ENCODE measurements around the gene PRR19. TPM values are rescaled to one million over a fixed set of nuclear protein-coding genes. Genes with fewer than 3 reads are reported as not detected.

PRR19 gene
- total RNA-seq, 1 donor from 2014 or later = 1.3 TPM

- H3K27me3 Mint-ChIP-seq (ENCODE audit: low read depth, unreplicated experiment) = no peaks in the 10 kb centered on the region
- Histone ChIP-seq H3K9ac (ENCODE audit: low read length) (no peak overlapping the region), H3K36me3 (ENCODE audit: insufficient read depth, low read length) (peaks cover 2% of the 10 kb centered on the region), H3K4me2 (ENCODE audit: low read length) (no peak overlapping the region), H3K9me3 (ENCODE audit: insufficient read depth, low read depth, low read length) (no peaks in the 10 kb centered on the region), H3K79me2 (ENCODE audit: insufficient read depth, low read length) (no peaks in the 10 kb centered on the region), H3K4me3 (ENCODE audit: insufficient read depth, low read depth, low read length) (no peak overlapping the region), H4K20me1 (ENCODE audit: insufficient read depth, low read length) (peaks cover 2% of the 10 kb centered on the region), H3K27ac (ENCODE audit: low read depth, low read length) (no peak overlapping the region), H3K27me3 (ENCODE audit: insufficient read depth, low read length) (no peaks in the 10 kb centered on the region), H2AFZ (ENCODE audit: low read depth, low read length) (no peak overlapping the region), H3K4me1 (ENCODE audit: insufficient read depth, low read length) (no peaks in the 10 kb centered on the region)
- FAIRE-seq (no peak), DNase-seq (ENCODE audit: low read depth) (no peak)
- TF ChIP-seq CTCF (IDR thresholded peaks at IDR 0.05; ENCODE audit: insufficient read depth, low read depth, low read length) = no peak
- TF ChIP-seq EZH2 (IDR thresholded peaks at IDR 0.05; ENCODE audit: insufficient read depth, low read length) = no peak
- no peak overlapping the region for H3K4me3 Mint-ChIP-seq (ENCODE audit: unreplicated experiment)
- H3K27ac Mint-ChIP-seq (ENCODE audit: unreplicated experiment) = no peak overlapping the region
- H3K9me3 Mint-ChIP-seq (ENCODE audit: unreplicated experiment) = no peaks in the 10 kb centered on the region
- peaks cover 20% of the 10 kb centered on the region for H3K36me3 Mint-ChIP-seq (ENCODE audit: low read depth, unreplicated experiment)
- no peaks in the 10 kb centered on the region for H3K4me1 Mint-ChIP-seq (ENCODE audit: low read depth, unreplicated experiment)
Measured at GRCh38 chr19:42345191-42345812, 43.4 kb downstream of the PRR19 start.

GRCh38 chr19:42348211-42348610 lies 46.3 kb downstream of the PRR19 start:
- no peak for FAIRE-seq
- Mint-ChIP-seq H3K4me1 (ENCODE audit: low read depth, unreplicated experiment) (no peaks in the 10 kb centered on the region), H3K27me3 (ENCODE audit: low read depth, unreplicated experiment) (no peaks in the 10 kb centered on the region), H3K9me3 (ENCODE audit: unreplicated experiment) (no peaks in the 10 kb centered on the region), H3K36me3 (ENCODE audit: low read depth, unreplicated experiment) (peaks cover 22% of the 10 kb centered on the region), H3K27ac (ENCODE audit: unreplicated experiment) (no peak overlapping the region), H3K4me3 (ENCODE audit: unreplicated experiment) (no peak overlapping the region)
- Histone ChIP-seq H3K36me3 (ENCODE audit: insufficient read depth, low read length) (peaks cover 2% of the 10 kb centered on the region), H3K79me2 (ENCODE audit: insufficient read depth, low read length) (no peaks in the 10 kb centered on the region), H3K27me3 (ENCODE audit: insufficient read depth, low read length) (no peaks in the 10 kb centered on the region), H2AFZ (ENCODE audit: low read depth, low read length) (no peak overlapping the region), H3K4me2 (ENCODE audit: low read length) (no peak overlapping the region), H3K9me3 (ENCODE audit: insufficient read depth, low read depth, low read length) (no peaks in the 10 kb centered on the region), H3K27ac (ENCODE audit: low read depth, low read length) (no peak overlapping the region), H3K9ac (ENCODE audit: low read length) (no peak overlapping the region), H3K4me3 (ENCODE audit: insufficient read depth, low read depth, low read length) (no peak overlapping the region), H3K4me1 (ENCODE audit: insufficient read depth, low read length) (no peaks in the 10 kb centered on the region), H4K20me1 (ENCODE audit: insufficient read depth, low read length) (peaks cover 6% of the 10 kb centered on the region)
- TF ChIP-seq EZH2 (IDR thresholded peaks at IDR 0.05; ENCODE audit: insufficient read depth, low read length) (no peak), CTCF (IDR thresholded peaks at IDR 0.05; ENCODE audit: insufficient read depth, low read depth, low read length) (no peak)
- no peak for DNase-seq (ENCODE audit: low read depth)

- Histone ChIP-seq H3K4me2 (ENCODE audit: low read length) (no peak overlapping the region), H3K4me3 (ENCODE audit: insufficient read depth, low read depth, low read length) (no peak overlapping the region), H3K9me3 (ENCODE audit: insufficient read depth, low read depth, low read length) (no peaks in the 10 kb centered on the region), H3K79me2 (ENCODE audit: insufficient read depth, low read length) (no peaks in the 10 kb centered on the region), H3K9ac (ENCODE audit: low read length) (no peak overlapping the region), H3K4me1 (ENCODE audit: insufficient read depth, low read length) (no peaks in the 10 kb centered on the region), H2AFZ (ENCODE audit: low read depth, low read length) (no peak overlapping the region), H4K20me1 (ENCODE audit: insufficient read depth, low read length) (peaks cover 6% of the 10 kb centered on the region), H3K27ac (ENCODE audit: low read depth, low read length) (no peak overlapping the region), H3K27me3 (ENCODE audit: insufficient read depth, low read length) (no peaks in the 10 kb centered on the region), H3K36me3 (ENCODE audit: insufficient read depth, low read length) (peaks cover 2% of the 10 kb centered on the region)
- Mint-ChIP-seq H3K4me3 (ENCODE audit: unreplicated experiment) (no peak overlapping the region), H3K4me1 (ENCODE audit: low read depth, unreplicated experiment) (no peaks in the 10 kb centered on the region), H3K27ac (ENCODE audit: unreplicated experiment) (no peak overlapping the region), H3K9me3 (ENCODE audit: unreplicated experiment) (no peaks in the 10 kb centered on the region), H3K36me3 (ENCODE audit: low read depth, unreplicated experiment) (peaks cover 23% of the 10 kb centered on the region), H3K27me3 (ENCODE audit: low read depth, unreplicated experiment) (no peaks in the 10 kb centered on the region)
- TF ChIP-seq EZH2 (IDR thresholded peaks at IDR 0.05; ENCODE audit: insufficient read depth, low read length) = no peak
- TF ChIP-seq CTCF (IDR thresholded peaks at IDR 0.05; ENCODE audit: insufficient read depth, low read depth, low read length) = no peak
- DNase-seq (ENCODE audit: low read depth) = no peak
- FAIRE-seq = no peak
Measured at GRCh38 chr19:42349378-42350107, 47.6 kb downstream of the PRR19 start.
